Left colon (tissue), 2 donors: ENCODE measurements around the gene SLC9A9. TPM values are rescaled to one million over a fixed set of nuclear protein-coding genes. Genes with fewer than 3 reads are reported as not detected.
"Not testable (repeated sequence)": the region's sequence is repeated elsewhere in the genome, so short reads cannot be mapped to it uniquely, and the experiment has no call there.

Experiments
- ATAC-seq: fragments of 200-7000 bp; cut with Tn5 transposase; one replicate; pipeline ENCODE4 v1.9.1; 2020; ENCODE audit warnings: mild to moderate bottlenecking, moderate library complexity
- DNase-seq, 2 donors: peaks; one replicate each; pipeline ENCODE4 v3.0.0-alpha.2; 2020
- intact Hi-C, 2 donors: fragments of 100-400 bp; cut with DNase I in 1 of 2; cut with micrococcal nuclease in 1 of 2; formaldehyde crosslinking; loops; one replicate each; pipeline versions ENCODE4 v1.11.2 to v1.14.0; 2022; cut with DNase I, micrococcal nuclease
- total RNA-seq, 2 donors: library from RNA; stranded (reverse); fragmentation: NEBNext Ultra II Directional; extraction: Animal tissue kit (Norgen Biotek cat#: 25700); gene quantifications; one replicate each; pipeline ENCODE4 v1.2.1, GENCODE V29; 2021
- donor health status: DM: no; HTN: no; CAD: no.
- donor health status: DM: yes; HTN: yes; CAD: no.

Gene SLC9A9
- total RNA-seq, 2 donors from 2014 or later: 2.7 to 7.4 TPM

DNA sequence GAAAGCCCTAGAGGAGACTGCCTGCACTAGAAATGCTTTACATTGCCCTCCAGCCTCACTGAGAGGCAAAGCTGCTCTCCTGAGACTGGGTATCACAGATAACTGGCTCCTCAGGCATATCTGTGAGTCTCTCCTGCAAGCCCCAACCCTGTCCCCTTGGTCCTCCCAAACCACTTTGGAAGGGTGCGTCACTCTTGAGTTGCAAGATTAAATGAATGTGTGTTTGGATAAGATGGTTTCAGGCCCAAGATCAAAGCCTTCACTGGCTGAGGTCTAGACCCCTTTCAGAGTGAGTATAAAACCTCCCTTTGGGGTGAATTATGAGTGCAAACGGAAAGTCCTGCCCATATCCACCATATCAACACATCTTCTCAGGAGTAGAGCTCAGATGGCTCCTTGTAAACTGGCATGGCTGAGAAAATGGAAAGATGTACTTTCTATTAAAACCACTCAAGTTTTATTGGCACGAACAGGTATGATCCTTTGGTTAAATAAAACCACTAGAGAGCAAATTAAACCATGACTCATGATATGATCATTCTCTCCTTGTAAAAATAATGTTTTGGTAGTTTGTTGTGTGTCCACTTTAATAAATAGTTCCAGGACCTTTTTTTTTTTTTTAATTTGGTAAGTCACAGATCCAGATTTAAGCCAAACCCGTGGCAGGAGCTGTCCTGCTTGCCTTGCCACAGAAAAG is 564.7 kb downstream of the SLC9A9 start:
- ATAC-seq (no peak), DNase-seq (no peak)
- intact Hi-C loops: no loop called here

DNA sequence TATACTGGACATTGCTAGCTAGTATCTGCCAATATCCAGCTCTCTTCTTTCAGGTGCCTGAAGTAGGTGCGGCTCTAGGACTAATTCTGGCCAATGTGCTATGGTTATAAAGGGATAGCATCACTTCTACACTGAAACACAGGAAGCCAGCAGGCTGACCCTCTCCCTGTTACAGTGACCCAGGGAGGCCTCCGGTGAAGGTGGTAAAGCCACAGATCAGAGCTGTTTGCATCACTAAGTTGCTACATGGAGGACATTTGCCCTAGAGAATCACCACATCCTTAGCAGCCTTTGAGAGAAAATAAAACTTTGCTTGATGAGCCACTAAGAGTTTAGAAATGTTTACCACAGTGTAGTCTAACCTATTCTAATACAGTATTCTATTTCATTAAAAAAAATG is 567.3 kb downstream of the SLC9A9 start:
- ATAC-seq: no peak
- DNase-seq: no peak
- intact Hi-C loops: no loop called here

DNA sequence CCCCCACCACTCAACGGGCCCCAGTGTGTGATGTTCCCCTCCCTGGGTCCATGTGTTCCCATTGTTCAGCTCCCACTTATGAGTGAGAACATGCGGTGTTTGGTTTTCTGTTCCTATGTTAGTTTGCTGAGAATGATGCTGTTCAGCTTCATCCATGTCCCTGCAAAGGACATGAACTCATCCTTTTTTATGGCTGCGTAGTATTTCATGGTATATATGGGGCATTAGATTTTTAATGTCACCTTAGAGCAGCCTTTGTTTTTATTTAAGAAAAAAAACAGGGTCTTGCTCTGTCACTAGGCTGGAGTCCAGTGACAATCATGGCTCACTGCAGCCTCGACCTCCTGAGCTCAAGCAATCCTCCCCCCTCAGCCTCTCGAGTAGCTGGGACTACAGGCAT is 568.7 kb downstream of the SLC9A9 start:
- ATAC-seq, DNase-seq, intact Hi-C loops: not testable (repeated sequence)

DNA sequence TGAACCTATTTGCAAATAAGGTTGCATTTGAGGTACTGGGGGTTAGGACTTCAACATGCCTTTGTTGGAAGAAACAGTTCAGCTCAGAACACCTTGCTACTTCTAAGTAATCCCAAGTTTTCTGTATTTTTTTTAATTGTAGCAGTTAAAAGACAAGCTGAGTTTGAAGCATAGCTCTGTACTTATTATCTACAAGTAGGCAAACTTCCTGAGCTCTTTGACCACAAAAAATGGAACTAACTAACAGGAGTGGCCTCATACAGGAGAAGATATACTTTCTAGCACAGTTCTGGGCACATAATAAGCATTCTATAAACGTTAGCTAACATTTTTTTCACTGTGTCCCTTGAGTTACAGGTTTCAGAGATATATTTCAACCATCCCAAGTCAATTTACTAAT is 569.5 kb downstream of the SLC9A9 start:
- ATAC-seq (no peak), DNase-seq (no peak)
- intact Hi-C loops: no loop called here

DNA sequence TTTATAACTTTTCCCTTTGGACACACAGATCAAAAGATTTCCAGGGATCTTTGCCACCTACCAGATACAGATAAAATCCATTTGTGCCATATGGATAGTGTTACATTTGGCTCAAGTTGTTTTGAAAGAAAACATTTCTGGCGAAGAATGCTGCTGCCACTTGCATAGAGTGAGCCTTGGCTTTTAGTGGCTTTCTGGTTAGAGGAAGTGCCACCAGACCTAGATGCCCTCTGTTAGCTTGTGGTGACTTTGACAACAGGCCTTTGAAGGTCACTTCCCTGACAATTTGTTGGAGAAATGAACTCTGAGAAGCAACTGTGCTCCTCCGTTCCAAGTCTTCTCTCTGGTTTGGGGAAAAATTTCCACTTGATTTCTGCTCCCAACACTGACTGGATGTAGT is 570.7 kb downstream of the SLC9A9 start:
- intact Hi-C loops: no loop called here
- ATAC-seq: no peak

DNA sequence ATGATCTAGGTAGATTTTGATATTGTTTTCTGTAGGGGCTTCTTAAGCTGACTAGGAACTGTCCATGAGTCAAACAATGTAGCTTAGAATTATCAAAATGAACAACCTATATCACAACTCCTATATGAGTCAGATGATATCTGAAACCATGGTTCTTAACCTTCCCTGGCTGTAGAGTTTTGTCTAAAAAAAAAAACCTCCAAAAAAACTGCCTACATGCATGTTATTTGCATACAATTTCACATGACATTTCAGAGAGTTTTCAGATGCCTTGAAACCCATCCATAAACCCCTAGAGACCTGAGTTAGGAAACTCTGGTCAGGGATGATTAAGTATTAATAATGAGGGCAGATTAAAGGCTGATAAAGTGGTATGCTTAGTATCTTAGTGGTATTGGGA is 571.7 kb downstream of the SLC9A9 start:
- no peak for ATAC-seq
- intact Hi-C loops: no loop called here
- no peak for DNase-seq

More for the DNA sequence above, 570.7 kb downstream of the SLC9A9 start:
- no peak for DNase-seq

DNA sequence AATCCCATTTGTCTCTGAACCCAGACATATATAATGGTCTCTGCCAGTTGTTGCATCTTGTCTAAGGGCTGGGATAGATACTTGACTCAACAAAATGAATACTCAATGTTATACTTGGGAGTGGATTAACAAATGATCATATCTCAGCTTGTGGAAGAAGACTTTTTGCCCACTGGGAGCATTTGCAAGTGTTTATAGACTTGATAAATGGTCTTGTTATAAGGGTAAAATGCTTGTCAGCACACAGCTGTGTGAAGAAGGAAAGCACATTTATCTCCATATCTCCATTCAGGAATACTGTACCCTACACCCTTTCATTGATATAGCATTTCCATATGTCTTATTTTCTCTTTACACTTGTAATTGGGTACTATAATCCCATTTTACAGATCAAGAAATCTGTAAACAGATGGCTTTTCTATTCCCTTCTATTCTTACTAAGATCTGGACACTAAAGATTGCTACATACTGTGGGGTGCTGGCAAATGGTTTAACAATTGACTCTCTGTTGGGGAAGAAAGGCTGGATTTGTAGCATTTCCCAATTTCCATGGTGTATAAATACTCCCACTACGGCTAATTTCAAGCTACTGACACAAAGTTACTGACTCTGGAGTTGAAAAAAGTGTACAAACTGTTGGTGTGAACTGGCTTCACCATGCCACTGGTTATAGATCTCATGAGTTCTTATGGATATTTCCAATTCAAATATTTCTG is 574.1 kb downstream of the SLC9A9 start:
- intact Hi-C loops: no loop called here
- DNase-seq (no peak), ATAC-seq (no peak)

DNA sequence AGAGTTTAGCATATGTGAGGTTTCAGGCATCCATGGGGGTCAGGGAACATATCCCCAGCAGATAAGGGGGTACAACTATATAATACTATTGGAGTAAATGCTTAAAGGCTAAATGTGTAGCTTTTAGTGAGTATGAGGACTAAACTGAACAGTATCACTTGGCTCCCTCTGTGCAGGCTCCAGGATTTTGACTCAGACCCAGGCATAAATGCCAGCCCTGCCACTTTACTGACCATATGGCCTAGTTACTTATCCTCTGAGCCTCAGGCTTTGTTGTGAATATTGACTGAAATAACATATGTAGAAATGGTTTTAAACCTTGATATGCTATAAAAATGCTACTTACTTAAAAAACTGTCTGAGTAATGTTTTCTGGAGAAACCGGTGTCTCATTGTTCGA is 577.1 kb downstream of the SLC9A9 start:
- no peak for ATAC-seq
- intact Hi-C loops: no loop called here

DNA sequence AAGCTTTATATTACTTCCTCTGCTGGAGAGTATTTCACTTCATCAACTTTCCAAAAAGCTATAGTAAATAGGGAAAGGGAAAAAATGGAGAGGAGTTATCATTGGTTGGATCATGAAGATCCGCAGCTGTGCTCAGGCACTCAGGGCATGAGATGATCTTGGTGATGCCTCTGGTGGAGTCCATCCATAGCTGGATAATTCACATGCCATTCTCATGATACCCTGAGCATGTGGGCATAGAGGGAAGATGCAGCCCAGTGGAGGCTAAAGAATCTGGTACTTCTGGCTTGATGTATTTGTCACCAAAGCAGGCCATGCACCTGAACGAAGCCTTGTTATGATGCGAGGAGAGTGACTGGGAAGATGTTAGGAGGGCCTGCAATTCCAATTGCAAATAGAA is 578.5 kb downstream of the SLC9A9 start:
- ATAC-seq (no peak), DNase-seq (no peak)
- intact Hi-C loops: no loop called here

More for the DNA sequence above, 577.1 kb downstream of the SLC9A9 start:
- no peak for DNase-seq

DNA sequence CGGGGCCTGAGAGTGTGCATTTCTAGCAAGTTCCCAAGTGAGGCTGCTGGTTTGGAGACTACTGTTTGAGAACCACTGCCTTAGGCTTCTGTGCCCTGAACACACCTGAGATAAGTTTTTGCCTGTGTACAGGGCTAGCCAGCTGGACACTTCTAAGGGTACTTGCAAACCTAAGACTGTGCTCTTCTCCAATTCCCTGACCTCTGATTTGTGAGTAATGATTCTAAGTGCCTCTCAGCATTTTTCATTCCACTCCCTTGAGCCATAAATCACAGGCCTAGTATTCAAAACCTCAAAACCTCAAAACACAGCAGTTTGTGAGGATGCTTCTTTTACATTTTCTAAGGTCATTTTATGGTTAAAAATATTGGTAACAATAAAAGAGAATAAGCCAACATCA is 580.3 kb downstream of the SLC9A9 start:
- intact Hi-C loops: no loop called here
- no peak for ATAC-seq
- no peak for DNase-seq

DNA sequence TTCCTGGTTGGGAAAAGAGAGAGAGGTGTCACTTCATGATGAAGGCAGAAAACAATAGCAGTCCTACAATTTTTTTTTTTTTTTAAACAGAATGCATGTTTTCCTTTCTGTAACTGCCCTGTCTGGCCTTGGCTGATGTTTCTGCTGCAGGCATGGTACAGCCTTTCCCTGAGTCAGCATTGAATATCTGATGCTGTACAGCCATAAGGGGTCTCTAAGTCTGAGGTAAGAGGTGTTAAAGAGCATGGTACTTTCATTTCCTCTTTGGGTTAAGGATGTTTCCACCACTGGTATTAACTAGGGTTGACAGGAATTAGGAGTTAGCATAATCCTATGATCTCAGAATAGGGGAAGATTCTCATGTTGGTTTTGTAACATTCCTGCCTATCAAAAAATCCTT is 581.3 kb downstream of the SLC9A9 start:
- ATAC-seq (no peak), DNase-seq (no peak)
- intact Hi-C loops: no loop called here

DNA sequence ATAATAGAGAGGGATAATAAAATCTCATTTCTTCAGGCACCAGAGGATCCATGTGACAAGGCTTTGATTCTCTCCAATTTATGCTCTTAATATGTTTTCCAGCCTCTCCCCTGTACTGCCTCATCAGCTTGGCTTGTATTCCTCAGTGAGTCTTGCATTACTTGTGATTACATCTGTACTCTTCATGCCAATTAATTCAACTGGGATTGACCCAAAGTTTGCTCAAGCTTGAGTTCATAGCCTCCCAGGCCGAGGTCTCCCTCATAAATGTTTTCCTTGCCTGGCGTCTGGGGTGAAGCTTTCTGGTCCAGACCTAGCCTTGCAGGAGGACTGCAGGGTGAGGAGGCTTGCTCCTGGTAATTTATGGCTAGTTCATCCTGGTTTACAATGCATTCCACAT is 581.8 kb downstream of the SLC9A9 start:
- ATAC-seq (no peak), DNase-seq (no peak)
- intact Hi-C loops: no loop called here

DNA sequence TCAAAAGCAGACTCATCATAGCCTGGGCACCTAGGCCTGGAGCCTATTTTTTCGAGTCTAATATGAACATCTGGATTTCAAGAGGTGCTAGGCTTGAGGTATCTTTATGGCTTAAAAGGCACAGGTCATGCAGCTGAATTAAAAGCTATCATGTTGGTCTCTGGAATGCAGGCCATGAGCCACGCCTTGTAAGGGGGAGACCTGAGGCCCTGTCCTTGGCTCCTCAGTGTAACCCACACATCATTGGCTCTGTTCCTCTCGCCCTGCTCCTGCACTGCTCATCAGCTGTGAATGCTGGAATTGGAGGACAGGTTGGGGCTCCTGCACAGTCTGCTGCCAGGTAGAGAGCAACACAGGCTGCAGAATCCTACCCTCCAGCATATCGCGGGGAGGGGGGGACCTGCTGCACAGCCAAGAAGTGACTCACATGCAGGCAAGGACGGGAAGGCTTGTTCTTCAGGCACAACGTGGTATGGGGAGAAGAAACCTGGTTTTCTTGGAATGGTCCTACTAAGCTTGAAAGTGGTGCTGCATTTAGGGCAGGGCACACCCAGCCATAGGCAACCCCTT is 582.7 kb downstream of the SLC9A9 start:
- no peak for ATAC-seq
- DNase-seq: no peak
- intact Hi-C loops: no loop called here

DNA sequence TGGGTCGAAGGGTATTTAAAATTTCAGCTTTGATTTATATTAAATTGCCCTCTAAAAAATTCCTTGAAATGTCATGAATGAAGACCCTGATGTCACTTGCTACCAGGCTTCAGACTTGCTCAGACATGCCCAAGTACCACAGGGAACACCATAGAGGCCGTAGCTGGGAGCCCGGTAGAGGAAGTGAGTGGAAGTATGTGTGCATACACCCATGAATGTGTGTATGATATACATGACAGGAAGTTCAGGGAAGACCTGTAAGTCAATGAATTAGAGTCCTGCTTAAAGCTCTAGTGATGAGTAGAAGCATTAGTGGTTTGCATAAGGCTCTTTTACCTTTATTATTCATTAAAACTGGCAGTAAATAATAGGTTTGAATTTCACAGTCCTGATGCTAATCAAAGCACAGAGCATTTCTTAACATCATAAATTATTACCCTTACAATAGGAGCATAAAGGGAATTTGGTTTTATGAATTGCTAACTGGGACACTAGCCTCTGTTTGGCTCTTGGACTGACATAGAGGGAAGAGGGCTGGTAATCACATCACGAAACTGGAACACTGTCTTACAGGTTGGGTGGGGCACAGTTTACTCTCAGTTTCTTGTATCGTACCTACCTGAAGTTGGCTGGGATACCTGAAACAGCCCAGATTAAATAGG is 584.3 kb downstream of the SLC9A9 start:
- no peak for DNase-seq
- ATAC-seq: peak; percentile 20
- intact Hi-C loops: no loop called here

DNA sequence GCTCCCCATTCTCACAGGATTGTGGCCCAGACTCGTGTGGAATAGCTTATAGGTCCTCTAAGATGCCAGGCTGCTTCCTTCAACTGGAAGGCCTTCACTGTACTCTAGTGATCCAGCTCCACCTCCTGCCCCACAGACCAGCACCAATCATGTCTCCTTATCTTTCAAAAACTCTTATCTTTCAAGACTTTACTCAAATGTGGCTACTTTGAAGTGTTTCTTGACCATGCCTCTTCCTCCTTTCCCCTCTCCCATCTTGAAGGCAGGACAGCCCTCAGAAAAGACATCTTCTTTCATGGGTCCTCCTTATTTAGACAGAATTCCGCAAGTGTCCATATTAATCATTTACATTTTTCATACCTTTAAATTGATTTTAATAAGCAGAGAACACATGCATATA is 586.4 kb downstream of the SLC9A9 start:
- DNase-seq (no peak), ATAC-seq (no peak)
- intact Hi-C loops: no loop called here

DNA sequence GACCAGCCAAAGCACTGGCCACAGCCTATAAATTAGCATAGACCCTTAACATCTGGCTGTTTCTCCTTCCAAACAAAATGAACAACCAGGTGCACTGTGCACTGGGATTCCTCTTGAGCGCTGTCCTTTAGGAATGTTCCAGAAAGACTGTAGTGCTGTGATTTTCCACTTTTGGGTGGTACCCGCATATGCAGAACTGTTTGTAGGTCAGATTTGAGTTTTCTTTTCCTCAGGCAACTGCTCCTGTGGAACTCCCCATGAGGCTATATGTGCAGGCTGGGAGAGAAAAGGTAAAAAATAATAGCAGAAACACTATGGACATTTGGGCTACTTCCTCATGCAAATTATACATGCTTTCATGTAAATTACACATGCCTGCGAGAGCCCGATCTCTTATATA is 589.6 kb downstream of the SLC9A9 start:
- intact Hi-C loops: no loop called here
- no peak for DNase-seq
- no peak for ATAC-seq

DNA sequence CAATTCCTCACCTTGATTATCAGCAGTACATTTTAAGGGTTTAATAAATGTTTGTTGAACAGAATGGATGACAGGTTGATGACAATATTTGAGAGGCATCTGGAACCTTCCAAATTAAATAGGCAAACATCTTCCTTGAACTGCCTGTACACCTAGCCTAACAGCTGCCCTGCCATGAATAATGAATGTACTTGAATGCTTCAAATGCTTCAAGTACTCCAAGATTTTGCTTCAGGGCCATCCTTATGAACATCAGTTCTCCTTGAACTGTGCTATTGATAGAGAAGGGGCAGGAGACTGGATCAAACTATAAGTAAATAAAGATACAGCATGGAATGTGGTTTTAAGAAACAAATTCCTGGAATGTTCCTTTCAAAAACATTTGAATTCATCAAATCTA is 591.9 kb downstream of the SLC9A9 start:
- DNase-seq: no peak
- intact Hi-C loops: no loop called here
- ATAC-seq: no peak

DNA sequence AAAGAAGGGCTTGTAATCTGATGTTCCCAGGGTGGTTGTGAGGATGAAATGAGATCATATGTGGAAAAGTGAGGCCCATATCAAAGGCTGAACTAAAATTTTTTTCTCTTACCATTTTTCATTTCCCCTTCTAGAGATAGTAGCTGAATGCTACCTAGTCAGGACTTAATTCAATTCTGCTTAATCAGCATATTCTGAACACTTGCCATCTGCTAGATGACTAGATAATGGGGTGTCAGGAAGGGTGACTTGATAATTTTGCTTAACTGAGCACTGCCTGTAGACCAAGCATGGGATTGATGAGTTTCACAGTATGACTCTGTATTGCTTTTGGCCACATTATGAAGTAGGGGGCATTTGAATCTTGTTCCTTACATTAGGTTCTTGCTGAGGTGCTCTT is 592.5 kb downstream of the SLC9A9 start:
- ATAC-seq (no peak), DNase-seq (no peak)
- intact Hi-C loops: no loop called here

DNA sequence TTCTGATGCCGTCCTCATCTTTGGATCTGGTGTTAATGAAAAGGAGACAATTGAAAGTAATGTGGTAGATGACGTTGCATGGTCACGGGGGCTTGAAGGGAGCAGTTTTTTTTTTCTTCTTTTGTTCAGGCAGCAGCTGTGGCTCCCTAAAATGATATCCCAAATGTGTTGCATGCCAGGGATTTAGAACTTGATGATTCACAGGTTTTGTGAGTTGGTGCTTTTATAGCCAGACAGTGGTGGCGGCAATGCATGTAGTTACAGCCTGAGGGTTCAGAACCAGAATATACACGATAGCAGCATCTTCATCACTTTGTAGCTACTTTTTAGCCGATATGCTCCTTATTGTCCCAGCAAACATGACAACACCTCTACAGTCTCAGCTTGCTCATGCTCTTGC is 595.3 kb downstream of the SLC9A9 start:
- intact Hi-C loops: no loop called here

DNA sequence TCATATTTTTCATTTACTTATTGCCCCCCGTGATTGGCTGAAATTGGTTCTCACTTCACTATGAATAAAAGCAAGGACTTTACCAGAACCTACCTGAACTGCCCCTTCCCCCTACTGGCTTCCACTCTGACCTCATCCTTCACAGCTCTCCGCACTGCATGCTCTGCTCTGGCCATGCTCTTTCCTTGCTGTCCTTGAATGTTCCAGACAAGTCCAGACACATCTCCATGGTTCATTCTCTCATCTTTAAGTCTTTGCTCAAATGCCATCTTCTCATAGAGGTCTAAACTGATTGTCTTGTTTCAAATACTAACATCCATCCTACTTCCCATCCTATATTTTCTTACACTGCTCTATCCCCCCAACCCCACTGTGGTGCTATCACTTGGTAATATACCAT is 599.3 kb downstream of the SLC9A9 start:
- no peak for ATAC-seq
- intact Hi-C loops: no loop called here
- DNase-seq: no peak

More for the DNA sequence above, 595.3 kb downstream of the SLC9A9 start:
- ATAC-seq (no peak), DNase-seq (no peak)
